ENCODE measurements around the gene KRT15.

The KRT15 gene

DNA sequence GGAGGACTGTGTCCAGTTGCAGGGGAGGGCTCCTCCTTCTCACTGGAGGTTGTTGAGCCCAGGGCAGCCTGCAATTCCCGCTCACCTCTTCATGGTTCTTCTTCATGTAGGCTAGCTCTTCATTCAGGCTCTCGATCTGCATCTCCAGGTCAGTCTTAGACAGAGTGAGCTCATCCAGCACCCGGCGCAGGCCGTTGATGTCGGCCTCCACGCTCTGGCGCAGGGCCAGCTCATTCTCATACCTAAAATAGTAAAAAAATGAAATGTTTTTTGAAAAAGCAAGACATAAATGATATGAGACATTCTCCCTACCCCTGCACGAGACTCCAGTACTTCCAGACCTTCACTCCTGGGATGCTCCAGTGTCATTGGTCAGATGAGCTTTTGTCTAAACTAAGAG, 15.5 kb downstream of the KRT15 start:
- DNase-seq, result no peak

DNA sequence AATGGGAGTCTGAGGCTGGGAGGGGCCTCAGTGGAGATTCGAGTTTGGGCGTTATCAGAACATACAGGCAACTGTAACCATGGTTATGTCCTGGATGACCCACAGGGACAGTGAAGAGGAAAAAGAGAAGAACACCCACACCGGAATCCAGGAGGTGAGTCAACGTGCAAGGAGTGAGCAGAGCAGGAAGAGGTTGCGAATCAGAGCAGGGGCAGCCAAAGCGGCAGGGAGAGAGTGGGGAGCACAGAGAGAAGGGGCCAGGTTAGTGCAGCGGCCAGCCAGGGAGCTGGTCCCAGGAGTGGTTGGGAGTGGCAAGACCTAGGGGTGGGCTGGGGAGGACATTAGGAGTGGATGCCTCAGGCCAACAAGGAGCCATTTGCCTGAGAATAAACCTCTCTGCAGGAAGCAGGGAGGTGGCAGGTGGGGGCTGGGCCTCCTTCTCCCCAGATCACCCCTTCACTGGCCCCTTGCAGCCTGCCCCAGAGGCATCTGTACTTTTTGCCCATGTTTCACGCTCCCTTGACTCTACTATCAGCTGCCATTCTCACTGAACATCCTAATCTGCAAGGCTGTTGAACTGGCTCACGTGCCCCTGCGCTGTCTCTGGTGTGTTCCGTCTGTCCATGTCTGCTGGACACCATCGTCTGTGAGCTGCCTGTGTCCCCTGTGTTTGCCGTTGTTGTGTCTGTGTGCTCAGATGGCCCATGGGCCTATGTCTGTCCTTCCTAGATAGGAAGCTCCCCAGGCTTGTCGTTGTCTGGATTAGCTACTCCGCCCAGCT, 18.4 kb downstream of the KRT15 start:
- DNase-seq, result peak; percentile 81

DNA sequence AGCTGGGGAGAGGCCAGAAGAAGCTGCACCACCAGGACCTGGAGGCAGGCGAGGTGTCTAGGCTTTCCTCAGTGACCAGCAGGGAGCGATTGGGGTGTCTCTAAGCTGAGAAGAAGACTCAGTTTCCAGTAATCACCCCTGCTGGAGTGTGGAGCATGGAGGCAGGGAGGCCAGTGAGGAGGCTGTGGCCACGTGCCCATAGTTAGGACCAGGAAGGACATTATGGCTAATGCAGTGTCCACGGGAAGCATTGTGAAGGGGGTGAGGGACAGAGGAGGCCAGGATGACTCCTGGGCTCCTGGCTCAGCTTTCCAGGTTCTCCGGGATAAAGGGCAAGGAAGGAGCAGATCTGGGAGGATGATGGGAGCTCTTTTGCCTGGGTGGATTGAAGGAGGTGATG, 19.0 kb downstream of the KRT15 start:
- no peak for DNase-seq

DNA sequence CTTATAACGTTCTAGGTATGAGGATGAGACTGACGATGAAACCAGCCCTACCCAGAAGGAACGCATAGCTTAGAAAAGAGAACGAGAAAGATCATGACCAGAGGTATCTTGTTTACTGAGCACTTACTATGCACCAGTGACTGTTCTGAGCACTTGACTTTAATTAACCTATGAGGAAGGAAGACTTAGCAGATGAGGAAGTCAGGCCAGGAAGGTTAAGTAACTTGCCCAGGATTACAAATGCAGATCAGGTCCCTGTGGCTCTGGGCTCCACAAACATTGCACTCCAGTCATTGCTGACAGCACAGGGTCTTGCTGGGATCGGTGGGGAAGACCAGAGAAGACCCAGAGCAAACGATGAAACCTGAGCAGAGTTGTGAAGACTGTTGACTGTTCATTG, 20.4 kb downstream of the KRT15 start:
- no peak for DNase-seq

DNA sequence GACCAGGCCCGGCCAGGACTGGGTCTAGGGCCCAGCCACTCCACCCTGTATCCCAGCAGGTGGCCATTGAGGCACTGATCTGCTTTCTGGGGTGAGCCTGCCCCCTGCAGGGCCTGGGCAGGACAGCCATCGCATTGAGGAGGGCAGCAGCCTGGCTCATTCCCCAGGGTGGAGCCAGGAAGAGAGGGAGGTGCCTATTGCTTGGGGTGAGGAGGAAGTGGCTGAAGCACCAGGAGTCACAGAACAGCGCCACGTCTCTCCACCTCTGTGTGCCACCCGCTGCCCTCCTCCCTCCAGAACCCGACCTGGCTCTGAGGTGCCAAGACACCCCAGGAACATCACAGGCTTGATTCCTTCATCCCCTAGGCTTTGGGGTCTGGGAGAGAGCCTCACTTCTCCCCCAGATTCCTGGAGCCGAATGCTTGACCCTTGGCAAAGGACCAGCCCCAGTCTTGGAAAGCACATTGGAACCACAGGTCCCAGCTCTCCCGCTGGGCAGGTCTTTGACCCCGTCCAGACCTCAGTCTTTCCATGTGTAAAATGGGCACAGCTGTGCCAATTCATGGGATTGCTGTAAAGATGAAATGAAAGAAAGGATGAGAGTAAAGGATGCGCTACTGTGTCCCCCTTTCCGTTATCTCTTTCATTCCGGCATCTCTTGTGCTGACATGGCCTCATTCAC, 21.7 kb downstream of the KRT15 start:
- DNase-seq, result peak; percentile 86

DNA sequence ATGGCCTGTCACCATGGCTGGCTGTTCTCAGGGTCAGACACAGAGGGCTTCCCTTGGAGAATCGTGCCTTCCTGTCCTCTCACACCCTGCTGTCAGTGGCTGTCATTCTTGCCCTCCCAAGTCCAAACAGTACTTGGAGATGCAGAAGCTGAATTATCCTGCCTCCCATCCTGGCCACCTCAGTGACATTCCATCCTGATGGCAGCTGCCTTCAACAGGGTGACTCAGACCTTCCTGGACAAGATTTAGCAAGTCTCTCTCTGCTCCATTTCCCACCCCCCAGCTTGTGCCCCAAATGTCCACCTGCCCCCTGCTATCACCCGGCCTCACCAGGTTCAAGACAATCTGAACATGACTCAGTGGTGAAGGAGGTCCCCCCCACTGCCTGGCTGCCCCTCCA, 24.2 kb downstream of the KRT15 start:
- peak; percentile 60 for DNase-seq

DNA sequence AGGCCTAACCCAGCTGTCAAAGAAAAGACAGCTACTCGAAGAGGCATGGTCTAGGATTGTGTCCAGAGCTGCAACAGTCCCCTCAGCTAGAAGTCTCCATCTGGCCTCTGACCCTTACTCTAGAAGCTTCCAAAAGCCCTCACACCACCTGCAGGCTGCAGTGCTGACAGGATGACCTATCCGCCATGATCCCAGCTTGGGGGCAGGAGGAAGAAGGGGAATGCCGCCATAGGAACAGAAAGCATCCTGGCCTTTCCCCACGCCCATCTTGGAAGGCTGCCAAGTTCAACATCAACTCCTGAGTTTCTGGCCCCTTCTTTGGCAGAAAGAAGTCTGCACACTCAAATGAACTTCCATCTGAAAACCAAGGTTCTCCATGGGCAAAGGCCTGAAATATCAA, 25.9 kb downstream of the KRT15 start:
- peak; percentile 44 for DNase-seq

DNA sequence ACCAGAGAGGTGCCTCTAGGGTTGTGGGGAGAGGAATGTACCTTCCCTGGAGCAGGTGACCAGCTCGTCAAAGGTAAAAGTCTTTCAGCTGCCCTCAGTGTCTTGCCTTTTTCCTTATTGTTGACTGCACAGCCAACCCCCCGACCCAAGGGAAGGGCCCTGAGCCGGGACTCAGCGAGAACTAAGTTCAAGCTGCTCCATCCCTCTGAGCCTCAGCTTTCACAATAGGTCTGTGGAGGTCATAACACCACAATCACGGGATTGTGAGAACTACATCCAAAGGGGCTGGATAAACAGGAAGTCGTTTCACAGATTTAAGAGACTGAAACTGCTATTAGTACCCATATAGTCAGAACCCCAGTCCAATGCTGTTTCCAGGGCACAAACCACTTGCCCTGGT, 26.3 kb downstream of the KRT15 start:
- DNase-seq, result no peak

DNA sequence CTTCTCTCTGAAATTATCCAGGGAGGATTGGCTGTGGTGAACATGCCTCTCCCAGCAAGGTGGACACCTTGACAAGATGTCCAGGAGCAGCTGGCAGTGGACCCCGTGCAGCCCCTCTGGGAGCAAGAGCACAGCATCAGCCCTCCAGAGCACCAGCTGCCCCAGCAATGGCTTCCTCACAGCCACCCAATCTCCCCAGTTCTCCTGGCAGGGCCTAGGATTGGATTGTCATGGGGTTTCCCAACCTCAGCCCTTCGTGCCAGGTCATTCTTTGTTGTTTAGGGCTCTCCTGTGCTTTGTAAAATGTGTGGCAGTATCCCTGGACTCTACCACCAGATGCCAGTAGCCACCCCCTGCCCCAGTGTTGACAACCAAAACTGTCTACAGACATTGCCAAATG, 27.2 kb downstream of the KRT15 start:
- no peak for DNase-seq

DNA sequence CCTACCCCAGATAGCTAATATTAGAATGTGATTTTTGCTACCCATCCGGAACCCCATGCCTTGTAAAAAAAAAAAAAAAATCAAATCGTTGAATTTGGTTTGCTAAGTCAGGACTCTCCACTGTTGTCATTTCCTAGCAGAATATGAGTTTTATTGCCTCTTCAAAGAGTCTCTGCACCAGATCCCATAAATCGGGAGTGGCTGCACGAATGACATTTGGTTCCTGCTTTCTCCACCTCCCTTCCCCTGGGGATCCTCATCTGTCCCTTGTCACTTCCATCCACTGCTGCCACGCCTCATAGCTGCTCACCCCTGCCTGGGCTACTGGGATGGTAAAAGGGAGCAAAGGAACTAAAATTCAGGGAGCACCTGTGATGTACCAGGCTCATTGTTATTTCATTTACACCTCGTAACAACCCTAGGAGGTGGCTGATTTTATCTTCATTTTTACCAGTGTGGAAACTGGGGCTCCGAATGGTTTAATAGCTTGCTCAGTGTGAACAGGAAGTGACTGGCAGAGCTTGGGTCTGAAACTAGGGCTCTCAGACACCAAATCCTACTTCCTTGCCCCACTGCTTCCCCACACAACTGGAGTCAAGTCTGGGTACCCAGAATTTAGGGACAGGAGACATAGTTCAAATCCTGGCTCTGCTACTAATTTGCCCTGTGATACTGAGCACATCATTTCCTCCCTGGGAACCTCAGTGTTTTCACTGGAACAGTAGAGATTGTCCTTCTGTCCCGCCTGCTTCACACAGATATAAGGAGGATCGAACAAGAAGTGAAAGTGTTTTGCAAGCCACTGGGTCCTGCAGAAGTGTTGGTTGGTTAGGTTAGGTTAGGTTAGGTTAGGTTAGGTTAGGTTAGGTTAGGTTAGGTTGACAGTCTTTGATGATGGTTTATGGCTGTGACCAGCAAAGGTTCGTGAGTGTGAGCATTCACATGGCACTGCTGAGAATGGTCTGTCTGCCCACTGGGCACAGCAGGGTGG, 28.4 kb downstream of the KRT15 start:
- DNase-seq, result no peak

DNA sequence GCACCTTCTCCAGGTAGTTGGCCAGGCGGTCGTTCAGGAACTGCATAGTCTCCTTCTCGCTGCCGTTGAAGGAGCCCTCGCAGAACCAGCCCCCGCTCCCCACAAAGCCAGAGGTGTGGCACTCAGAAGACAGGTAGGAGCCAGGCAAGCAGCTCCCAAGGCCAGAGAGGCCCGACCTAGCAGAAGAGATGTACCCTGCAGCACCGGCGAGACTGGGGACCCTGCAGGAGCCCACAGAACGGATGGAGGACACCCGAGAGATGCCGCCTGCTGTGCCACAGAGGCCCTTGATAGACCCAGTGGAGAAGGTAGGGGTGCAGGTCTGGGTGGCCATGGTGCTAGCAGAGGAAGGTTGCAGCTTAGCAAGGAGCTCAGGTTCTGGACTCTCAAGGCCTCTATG, 29.2 kb downstream of the KRT15 start, which contains the start of gene KRT36:
Gene KRT36 (minus strand): TSS at position 380 of the 400 bp plus-strand sequence. CDS start 46 bp downstream, at position 334.
- DNase-seq, result no peak

DNA sequence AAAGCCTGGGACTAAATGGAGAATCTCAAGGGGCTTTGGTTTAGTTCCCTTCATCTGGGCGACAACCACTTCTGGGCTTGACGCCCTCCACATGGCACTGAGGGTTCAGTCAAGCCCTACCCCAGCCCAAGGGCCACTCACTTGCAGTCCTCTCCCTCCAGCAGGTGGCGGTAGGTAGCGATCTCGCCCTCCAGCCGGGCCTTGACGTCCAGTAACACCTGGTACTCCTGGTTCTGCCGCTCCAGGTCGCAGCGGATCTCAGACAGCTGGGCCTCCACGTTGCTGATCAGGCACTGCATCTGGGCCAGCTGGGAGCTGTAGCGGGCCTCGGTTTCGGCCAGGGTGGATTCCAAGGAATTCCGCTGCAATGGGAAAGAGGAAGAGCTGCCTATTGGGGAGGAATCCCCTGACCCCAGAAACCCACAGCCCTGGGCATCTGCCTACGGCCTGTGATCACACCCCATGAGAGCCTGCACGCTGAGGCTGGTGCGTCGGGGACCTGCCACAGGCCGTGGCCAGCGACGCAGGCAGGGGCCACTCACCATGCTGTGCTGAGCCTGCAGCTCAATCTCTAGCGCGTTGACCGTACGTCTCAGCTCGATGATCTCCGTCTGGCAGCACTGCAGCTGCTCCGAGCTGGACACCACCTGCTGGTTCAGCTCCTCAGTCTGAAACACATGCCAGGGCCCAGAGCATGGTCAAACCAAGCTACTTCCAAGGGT, 31.7 kb downstream of the KRT15 start:
- no peak for DNase-seq

DNA sequence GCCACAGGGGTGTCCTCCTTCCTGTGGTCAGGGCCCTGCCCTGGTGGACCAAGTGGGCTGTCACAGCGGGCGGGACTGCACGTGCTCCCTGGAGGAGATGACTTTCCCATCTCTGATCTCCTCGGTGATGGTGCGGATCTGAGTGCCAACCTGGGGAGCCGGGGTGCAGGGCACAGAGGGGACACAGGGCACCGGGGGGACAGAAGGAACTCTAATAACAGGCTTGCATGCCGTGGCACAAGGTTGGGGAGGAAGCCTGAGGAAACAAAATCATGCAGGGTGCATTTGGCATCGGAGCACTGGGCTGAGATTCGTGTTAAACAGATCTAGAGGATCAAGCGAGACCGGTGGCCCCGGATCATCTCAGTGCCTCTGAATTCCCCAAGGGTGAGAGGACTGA, 32.4 kb downstream of the KRT15 start:
- DNase-seq, result no peak

DNA sequence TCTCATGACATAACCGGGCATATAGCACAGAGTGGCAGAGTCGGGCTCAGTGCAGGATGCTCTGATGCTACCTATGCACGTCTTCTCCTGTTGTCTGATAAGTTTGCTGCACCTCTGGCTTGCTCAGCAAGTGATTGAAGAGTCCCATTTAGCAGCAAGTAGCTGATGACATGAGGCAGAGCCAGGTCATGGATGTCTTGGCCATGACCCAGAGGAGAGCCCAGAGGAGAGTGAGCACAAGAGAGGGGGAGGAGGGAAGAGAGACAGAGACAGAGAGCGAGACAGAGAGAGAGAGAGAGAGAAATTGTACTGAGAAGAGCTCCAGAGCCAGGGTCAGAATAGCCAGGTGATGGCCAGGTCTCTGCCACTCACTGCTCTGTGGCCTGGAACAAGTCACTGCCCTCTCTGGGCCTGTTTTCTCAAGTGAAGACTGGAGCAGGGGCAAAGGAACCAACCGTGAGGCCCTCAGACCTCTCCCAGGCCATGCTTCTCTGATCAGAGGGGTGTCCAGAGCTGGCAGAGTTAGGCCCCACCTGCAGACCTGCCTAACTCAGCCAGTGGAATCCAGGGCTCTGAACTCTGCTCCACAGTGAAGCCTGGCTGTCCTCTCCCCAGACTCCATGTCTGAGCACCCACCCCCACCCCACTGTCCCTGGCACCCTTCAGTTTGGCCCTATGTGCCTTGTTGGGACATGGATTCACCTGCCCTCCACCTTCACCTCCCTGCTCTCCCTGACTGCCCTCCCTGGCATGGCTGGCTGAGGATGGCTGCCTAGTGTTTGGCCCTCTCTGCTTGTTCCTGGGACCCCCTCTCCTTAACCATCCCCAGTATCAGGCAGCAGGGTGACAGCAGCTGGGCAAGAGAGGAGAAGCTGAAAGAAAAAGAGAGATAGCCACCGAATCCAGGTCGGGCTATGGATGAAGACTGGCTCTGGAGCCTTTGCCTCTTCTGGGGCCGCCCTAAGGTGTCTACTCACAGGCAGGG, 33.5 kb downstream of the KRT15 start:
- DNase-seq, result no peak

DNA sequence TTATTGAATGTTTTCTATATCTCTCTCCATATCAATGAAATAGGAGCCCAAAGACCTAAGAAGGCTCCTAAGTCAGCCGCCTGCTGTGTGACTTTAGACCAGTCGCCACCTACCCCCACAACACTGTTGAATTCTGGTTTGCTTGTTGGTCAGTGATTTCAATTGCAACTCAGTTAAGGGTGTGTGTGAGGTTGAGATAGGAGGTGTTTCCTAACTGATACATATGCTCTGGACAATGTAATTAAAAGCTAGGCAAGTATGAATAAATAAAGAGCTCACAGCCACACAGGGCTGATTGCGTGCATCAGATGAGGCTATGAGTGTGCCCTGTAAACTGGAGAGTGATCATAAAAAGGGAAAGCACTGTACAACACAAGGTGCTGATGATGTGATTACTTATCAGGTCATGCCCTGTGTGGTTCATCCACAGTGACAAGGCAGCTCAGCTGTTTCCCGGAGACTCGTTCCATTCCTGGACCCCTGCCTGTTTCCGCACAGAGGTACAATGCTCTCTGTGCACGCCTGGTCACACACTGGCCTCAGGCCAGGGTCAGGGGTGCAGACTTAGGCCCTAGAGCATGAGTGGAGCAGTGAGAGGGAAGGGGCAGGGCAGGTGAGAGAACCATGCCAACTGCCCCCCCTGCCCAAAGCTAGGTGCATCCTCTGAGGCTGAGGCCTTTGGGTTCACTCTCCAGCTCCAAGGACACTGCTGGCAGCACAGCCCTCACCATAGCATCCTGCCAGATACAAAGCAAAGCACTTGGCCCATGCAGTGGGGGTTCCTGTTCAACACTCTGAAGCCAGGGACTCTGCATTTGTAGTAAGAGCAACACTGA, 34.5 kb downstream of the KRT15 start:
- DNase-seq, result no peak

DNA sequence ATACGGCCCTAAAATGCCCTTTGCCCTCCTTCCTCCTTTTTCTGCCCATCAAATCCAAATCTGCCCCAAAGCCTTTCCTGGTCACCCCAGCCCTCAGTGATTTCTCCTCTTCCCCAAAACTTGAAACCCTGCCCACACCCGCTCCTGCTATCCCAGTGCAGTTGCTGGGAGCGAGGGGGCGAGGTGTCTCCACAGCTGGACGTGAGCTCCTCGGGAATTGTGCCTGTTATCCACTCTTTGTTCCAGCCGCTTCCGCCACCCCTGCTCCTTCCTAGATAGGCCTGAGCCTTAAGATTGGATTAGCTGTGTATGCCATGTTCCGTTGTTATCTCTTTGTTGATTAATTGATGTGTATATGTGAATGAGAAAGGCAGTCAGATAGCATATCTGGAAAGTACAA, 35.2 kb downstream of the KRT15 start:
- DNase-seq, result no peak

DNA sequence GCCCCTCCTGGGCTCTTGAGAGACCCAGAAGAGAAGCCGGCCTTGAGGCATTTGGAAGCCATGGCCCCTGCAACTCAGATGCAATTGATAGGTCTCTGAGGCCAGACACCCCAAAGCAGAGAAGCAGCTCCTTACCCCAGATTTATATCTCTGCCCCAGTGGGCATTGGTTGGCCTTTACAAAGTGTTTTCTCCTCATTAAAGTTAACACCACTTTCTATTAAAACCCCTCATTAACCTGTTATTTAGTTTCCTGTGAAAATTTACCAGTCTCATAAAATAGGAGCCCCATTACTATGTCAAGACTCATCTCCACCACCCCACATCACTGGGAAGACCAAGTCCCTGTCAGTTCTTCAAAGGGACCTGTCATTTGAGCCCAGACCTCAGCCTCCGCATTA, 37.7 kb downstream of the KRT15 start, which contains the start of gene KRT35:
Gene KRT35 (minus strand): TSS at position 116 of the 400 bp plus-strand sequence. CDS start 54 bp downstream, at position 62.
- DNase-seq, result no peak

DNA sequence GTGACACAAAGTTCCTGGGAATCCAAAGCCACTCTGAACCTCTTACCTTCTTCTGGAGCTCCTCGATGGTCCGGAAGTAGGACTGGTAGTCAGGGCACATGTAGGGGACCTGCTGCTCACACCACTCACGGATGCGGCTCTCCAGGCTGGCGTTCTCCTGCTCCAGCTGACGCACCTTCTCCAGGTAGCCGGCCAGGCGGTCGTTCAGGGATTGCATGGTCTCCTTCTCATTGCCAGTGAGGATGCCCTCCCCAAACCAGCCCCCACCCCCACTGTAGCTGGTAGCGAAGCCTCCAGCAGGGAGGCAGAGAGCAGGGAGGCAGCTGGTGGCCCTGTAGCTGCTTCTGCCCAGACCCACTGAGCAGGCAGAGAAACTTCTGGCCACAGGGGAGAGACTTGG, 38.1 kb downstream of the KRT15 start:
- DNase-seq, result no peak

DNA sequence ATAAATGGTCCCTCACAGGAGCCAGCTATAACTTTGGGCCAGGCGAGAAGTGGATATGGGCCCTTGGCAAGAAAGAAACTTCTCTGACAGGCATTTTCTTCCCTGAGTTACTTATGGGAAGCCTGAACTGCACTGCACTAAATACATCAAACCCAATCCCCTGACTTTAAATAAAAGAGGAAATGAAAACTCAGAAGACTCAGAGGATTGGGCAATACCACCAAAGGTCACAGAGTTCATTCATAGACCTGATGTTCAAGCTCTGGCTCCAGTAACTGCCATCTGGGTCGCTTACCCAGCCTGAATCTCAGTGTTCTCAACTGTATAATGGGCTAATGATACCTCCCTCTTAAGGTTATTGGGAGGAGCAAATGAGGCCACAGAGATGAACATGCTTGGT, 38.6 kb downstream of the KRT15 start:
- no peak for DNase-seq

DNA sequence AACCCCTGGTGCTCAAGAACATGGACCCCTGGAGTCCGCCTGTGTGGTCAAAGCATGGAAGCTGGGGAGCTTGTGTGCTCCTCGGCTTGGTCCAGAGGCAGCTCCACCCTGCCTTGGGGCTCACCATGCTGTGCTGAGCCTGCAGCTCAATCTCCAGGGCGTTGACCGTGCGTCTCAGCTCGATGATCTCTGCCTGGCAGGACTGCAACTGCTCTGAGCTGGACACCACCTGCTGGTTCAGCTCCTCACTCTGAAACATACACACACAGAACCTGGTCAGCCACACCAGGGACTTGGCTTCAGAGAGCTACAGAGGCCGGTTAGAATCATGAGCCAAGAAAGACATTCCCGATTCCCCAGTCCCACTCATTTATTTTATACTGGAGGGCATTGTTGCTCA, 40.5 kb downstream of the KRT15 start:
- DNase-seq, result no peak
